ENCODE data around the gene OXNAD1. TPM values are rescaled to one million over a fixed set of nuclear protein-coding genes. Genes with fewer than 3 reads are reported as not detected.

The OXNAD1 gene
- total RNA-seq, 1 donor from 2014 or later = 17.6 TPM

DNA sequence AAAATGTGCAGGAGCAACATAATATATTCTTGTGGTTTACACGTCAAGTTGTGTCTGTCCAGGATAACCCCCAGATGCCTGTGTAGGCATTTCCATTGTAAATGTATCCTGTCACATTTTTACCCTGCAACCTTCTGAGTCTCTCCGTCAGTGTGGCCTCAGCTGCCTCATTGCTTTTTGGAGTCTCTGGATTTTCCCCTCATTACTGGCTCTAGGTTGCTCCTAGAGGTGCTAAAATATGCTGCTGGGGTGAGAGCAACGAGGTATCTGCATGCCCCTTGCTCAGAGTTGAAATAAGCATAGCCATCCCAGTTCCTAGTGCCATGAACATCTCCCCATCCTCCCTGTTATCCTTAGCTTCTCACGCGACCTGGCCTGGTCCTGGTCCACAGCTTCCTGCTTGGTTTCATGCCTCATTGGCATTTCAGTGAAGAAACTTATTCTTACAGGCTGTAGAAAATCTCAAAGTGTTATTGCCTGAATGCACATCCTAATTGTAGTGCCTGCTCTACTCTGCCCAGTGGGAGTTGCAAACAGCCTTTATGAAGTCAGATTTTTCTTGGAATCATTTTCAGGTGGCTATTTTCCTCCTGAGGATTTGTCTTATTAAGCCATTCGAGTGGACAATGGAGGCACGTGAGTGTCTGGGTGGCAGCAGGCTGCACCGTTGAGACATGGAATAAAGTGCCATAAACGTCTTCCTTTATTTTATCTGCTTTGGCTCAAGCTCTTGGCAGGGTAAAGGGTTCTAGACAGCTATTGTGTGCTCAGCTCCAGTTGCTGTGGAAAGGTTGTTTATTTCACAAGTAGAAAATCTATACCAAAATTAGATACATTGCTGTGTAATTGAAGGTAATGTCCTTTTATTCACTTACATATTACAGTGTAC lies 33.2 kb downstream of the OXNAD1 start:
- no peak for DNase-seq (ENCODE audit: low read depth)
- no peak overlapping the region for H3K4me3 ChIP-seq (ENCODE audit: low read depth, low read length)
- TF ChIP-seq, protein P1, sequence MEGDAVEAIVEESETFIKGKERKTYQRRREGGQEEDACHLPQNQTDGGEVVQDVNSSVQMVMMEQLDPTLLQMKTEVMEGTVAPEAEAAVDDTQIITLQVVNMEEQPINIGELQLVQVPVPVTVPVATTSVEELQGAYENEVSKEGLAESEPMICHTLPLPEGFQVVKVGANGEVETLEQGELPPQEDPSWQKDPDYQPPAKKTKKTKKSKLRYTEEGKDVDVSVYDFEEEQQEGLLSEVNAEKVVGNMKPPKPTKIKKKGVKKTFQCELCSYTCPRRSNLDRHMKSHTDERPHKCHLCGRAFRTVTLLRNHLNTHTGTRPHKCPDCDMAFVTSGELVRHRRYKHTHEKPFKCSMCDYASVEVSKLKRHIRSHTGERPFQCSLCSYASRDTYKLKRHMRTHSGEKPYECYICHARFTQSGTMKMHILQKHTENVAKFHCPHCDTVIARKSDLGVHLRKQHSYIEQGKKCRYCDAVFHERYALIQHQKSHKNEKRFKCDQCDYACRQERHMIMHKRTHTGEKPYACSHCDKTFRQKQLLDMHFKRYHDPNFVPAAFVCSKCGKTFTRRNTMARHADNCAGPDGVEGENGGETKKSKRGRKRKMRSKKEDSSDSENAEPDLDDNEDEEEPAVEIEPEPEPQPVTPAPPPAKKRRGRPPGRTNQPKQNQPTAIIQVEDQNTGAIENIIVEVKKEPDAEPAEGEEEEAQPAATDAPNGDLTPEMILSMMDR (IDR thresholded peaks at IDR 0.05; ENCODE audit: insufficient read depth, low read length, severe bottlenecking) = no peak
- H3K36me3 ChIP-seq (ENCODE audit: control insufficient read depth, insufficient read depth, low read length) = peaks cover 7% of the 10 kb centered on the region
- H3K27me3 ChIP-seq (ENCODE audit: control insufficient read depth, insufficient read depth, low read length) = no peaks in the 10 kb centered on the region
- FAIRE-seq = no peak

DNA sequence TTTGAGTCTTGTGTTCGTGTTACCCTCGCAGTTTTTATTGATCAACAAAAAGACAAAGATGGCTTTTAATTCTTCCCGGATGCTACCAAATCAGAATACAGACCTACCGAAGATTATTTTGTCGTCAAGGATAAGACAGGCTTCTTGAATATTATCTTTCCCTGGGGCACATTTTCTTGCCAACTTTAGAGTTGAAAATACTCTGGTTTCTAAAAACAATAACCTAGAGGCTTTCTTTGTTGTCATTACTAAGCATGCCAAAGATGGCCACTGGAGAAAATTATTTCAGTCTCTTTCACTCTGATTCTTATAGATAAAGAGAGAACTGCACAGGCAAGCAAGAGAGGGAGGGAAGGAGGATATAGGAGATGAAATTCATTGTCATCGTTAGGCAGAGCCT lies 33.9 kb downstream of the OXNAD1 start:
- DNase-seq (ENCODE audit: low read depth) (no peak), FAIRE-seq (no peak)
- Histone ChIP-seq H3K4me3 (ENCODE audit: low read depth, low read length) (no peak overlapping the region), H3K27me3 (ENCODE audit: control insufficient read depth, insufficient read depth, low read length) (no peaks in the 10 kb centered on the region), H3K36me3 (ENCODE audit: control insufficient read depth, insufficient read depth, low read length) (peaks cover 7% of the 10 kb centered on the region)
- TF ChIP-seq, protein P1 (IDR thresholded peaks at IDR 0.05; ENCODE audit: insufficient read depth, low read length, severe bottlenecking) = no peak

DNA sequence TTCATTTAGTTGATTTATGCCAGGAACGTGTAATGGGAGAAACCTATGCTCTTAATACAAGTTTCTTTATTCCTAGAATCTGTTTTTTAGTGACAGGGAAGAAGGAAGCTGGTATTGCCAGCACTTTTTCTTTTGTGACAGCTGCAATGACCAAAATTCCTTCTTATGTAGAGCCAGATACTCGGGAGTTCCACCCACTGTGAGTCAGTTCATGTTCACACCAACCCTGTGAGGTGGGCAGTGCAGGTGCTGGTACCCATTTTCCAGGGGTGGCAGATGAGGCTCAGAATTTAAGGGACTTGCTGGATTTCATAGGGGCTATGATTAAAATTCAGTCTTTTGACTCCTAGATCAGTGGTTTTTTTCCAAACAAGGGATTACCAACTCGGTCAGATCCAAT lies 34.7 kb downstream of the OXNAD1 start:
- H3K36me3 ChIP-seq (ENCODE audit: control insufficient read depth, insufficient read depth, low read length) = peaks cover 6% of the 10 kb centered on the region
- DNase-seq (ENCODE audit: low read depth) (no peak), FAIRE-seq (no peak)
- no peak overlapping the region for H3K4me3 ChIP-seq (ENCODE audit: low read depth, low read length)
- no peaks in the 10 kb centered on the region for H3K27me3 ChIP-seq (ENCODE audit: control insufficient read depth, insufficient read depth, low read length)
- TF ChIP-seq, protein P1 (IDR thresholded peaks at IDR 0.05; ENCODE audit: insufficient read depth, low read length, severe bottlenecking) = no peak

DNA sequence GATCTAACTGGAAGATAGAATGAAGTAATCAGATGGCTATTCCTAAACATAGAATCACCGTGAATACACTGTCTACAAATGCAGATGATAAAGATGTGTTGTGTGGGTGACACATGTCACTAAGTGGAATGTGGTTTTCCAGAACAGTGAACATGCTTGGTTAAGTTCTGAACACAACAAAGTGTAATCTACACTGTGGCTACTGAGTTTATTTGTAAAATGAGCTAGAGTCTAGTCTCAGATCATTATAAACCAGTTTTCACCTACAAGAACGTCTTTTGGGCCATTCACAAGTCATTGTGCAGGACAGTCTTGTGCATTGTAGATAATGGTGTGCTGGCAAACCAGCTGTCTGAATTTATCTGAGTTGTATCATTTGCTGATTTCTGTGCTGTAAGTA lies 35.3 kb downstream of the OXNAD1 start:
- DNase-seq (ENCODE audit: low read depth) = no peak
- H3K27me3 ChIP-seq (ENCODE audit: control insufficient read depth, insufficient read depth, low read length) = no peaks in the 10 kb centered on the region
- TF ChIP-seq, protein P1 (IDR thresholded peaks at IDR 0.05; ENCODE audit: insufficient read depth, low read length, severe bottlenecking) = no peak
- H3K4me3 ChIP-seq (ENCODE audit: low read depth, low read length) = no peak overlapping the region
- peaks cover 6% of the 10 kb centered on the region for H3K36me3 ChIP-seq (ENCODE audit: control insufficient read depth, insufficient read depth, low read length)
- no peak for FAIRE-seq

DNA sequence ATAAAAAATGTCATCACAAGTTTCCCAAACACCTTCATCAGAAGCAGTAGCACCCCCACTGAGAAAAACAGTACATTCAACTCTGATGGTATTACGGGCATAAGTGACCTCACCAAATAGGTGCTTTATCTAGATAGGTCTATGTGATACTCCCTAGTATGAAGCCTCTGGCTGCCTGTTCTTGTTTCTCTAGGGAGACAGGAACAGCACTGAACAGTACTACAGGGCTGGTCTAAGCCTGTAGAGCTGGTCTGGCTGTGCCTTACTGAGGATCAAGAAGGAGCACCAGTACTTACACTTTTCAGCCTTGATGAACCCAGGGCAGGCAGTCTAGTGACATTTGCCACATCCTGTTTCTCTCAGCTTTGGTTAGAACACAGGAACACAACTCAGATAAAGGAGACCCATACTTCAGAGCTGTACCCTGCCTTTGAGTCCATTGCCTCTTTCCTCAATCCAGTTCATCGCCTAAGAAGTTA lies 35.9 kb downstream of the OXNAD1 start:
- peaks cover 5% of the 10 kb centered on the region for H3K36me3 ChIP-seq (ENCODE audit: control insufficient read depth, insufficient read depth, low read length)
- no peak for DNase-seq (ENCODE audit: low read depth)
- TF ChIP-seq, protein P1 (IDR thresholded peaks at IDR 0.05; ENCODE audit: insufficient read depth, low read length, severe bottlenecking) = no peak
- no peaks in the 10 kb centered on the region for H3K27me3 ChIP-seq (ENCODE audit: control insufficient read depth, insufficient read depth, low read length)
- FAIRE-seq = no peak
- no peak overlapping the region for H3K4me3 ChIP-seq (ENCODE audit: low read depth, low read length)
